Measurements from ENCODE around the gene UNC45A.

The UNC45A gene

DNA sequence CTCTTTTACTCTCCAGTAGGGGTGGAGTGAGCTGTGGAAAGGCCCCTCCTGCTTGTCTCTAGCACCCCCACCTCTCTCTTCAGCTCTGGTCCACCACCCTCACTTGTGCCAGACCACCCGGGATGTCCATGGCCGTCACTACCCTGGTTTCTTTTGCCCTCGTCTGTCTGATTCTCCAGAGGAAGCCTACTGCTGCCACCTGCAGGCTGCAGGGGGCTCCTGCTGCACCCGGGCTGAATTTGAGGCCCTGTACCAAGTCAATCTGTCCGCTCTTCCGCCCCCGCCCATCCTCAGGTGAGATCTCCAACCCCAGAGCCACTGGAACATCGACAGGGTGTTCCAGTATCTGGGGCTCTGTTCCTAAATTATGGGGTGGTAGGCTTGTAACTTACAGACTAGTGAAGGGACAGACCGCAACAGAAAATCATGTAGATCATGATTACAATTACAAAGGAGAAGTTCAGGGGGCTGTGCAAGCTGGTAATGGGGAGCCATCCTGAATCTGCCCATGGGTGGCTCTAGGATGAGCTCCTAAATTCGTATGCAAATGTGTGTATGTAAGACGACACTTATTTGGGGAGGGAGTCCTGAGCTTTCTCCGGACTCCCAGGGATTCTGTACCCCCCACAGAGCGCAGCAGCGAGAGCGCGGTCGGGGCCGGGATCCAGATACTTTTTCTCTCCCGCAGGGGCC lies 683 bp upstream of the UNC45A start:
- TF ChIP-seq ZNF274 (IDR thresholded peaks at IDR 0.05; ENCODE audit: low read depth, low read length): no peak
- peak overlapping the region; percentile 75 for H3K4me3 ChIP-seq (ENCODE audit: low read length)

GRCh38 chr15:90936823-90937222 lies 1.7 kb downstream of the UNC45A start:
- H3K4me3 ChIP-seq (ENCODE audit: low read length): no peak overlapping the region
- TF ChIP-seq ZNF274 (IDR thresholded peaks at IDR 0.05; ENCODE audit: low read depth, low read length): no peak

- no peak for TF ChIP-seq ZNF274 (IDR thresholded peaks at IDR 0.05; ENCODE audit: low read depth, low read length)
- no peak overlapping the region for H3K4me3 ChIP-seq (ENCODE audit: low read length)
Observed at GRCh38 chr15:90938261-90938660, 3.2 kb downstream of the UNC45A start.

DNA sequence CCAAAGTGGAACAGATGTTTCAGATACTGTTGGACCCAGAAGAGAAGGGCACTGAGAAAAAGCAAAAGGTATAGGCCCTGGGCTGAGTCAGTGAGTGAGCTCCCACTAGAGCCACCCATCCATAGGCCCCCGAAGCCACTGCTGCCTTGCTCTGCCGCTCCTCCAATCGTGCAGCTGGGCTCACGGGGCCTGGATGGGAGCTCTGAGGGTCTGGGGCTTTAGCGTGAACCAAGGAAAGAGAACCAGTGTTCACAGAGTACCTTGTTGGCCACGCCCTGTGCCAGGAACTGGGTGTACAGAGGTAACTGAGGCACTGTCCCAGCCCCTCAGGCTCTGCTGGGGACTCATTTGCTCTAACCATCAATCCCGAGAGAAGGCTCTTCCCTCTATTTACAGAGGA lies 4.7 kb downstream of the UNC45A start:
- no peak for TF ChIP-seq ZNF274 (IDR thresholded peaks at IDR 0.05; ENCODE audit: low read depth, low read length)
- H3K4me3 ChIP-seq (ENCODE audit: low read length): no peak overlapping the region

GRCh38 chr15:90941038-90941437 lies 6.0 kb downstream of the UNC45A start:
- no peak for TF ChIP-seq ZNF274 (IDR thresholded peaks at IDR 0.05; ENCODE audit: low read depth, low read length)
- no peak overlapping the region for H3K4me3 ChIP-seq (ENCODE audit: low read length)

GRCh38 chr15:90942354-90943120 lies 7.5 kb downstream of the UNC45A start:
- no peak for TF ChIP-seq ZNF274 (IDR thresholded peaks at IDR 0.05; ENCODE audit: low read depth, low read length)
- no peak overlapping the region for H3K4me3 ChIP-seq (ENCODE audit: low read length)

DNA sequence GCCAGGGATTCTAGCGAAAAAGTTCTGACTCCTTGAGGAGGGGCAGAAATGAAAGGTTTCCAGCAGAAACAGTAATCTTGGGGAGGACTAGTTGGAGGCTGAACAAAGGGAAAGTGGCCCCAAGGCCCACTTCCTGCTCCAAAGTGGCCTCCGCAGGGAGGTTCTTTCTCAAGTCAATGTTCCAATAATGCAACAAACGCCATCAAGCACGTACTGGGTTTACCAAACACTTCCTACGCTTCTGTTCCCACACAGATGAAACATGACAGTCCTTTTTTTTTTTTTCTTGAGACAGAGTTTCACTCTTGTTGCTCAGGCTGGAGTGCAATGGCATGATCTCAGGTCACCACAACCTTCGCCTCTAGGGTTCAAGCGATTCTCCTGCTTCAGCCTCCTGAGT lies 10.0 kb downstream of the UNC45A start:
- no peak overlapping the region for H3K4me3 ChIP-seq (ENCODE audit: low read length)
- no peak for TF ChIP-seq ZNF274 (IDR thresholded peaks at IDR 0.05; ENCODE audit: low read depth, low read length)

DNA sequence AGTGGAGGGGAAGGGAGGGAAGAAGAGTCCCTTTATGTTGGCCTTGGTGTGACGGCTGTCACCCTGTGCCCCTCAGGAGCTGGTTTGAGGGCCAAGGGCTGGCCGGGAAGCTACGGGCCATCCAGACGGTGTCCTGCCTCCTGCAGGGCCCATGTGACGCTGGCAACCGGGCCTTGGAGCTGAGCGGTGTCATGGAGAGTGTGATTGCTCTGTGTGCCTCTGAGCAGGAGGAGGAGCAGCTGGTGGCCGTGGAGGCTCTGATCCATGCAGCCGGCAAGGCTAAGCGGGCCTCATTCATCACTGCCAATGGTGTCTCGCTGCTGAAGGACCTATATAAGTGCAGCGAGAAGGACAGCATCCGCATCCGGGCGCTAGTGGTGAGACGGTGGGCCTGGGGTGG lies 11.5 kb downstream of the UNC45A start:
- H3K4me3 ChIP-seq (ENCODE audit: low read length): no peak overlapping the region
- TF ChIP-seq ZNF274 (IDR thresholded peaks at IDR 0.05; ENCODE audit: low read depth, low read length): no peak

DNA sequence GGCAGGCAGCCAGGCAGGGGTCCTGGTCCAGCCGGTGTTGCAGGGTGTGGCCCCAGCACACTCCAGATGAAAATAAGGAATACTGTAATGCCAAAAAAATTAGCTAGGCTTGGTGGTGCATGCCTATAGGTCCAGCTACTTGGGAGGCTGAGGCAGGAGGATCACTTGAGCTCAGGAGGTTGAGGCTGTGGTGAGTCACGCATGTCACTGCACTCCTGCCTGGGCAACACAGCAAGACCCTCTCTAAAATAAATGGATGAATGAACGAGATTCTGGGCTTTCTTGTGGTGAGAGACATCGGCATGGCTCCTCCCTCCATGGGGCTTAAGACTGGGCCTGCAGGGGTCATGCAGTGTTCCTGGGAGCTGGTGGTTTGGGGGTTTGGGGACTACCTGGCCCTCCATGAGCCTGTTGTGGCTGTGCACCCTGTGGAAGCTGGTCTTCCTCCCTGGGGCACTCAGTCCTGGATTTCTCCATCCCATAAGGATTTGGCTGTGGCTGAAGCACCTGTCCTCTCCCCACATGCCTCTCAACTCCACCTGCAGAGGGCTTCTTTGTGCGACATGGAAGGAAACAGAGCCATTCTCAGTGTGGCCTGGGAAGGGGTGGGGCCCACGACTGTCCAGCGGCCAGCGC lies 12.0 kb downstream of the UNC45A start:
- H3K4me3 ChIP-seq (ENCODE audit: low read length): no peak overlapping the region
- TF ChIP-seq ZNF274 (IDR thresholded peaks at IDR 0.05; ENCODE audit: low read depth, low read length): no peak

DNA sequence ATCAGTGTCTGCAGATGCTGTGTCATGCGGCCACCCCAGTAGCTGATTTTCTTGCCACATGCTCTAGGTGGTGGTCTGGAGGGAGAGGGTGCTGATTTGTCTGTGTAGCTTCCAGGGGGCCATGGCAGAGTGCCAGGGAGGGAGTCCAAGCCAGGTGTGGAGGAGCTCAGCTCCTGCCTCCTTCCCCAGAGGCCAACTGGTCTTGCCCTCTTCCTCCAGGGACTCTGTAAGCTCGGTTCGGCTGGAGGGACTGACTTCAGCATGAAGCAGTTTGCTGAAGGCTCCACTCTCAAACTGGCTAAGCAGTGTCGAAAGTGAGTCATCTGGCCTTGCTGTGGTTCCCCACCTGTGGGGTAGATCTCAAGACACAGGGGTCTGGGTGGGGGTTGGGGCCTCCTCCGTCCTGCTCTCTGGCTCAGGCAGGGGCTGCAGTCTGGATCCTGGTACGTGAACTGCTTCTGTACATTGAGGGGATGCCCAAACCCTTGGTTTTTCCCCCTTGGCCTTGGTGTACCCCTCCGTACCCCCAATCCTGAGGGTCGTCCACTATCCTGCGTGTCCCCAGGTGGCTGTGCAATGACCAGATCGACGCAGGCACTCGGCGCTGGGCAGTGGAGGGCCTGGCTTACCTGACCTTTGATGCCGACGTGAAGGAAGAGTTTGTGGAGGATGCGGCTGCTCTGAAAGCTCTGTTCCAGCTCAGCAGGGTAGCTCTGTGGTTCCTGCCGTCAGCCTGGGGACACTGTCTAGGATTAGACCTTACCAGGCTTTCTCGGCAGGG lies 12.7 kb downstream of the UNC45A start:
- H3K4me3 ChIP-seq (ENCODE audit: low read length): no peak overlapping the region
- no peak for TF ChIP-seq ZNF274 (IDR thresholded peaks at IDR 0.05; ENCODE audit: low read depth, low read length)

DNA sequence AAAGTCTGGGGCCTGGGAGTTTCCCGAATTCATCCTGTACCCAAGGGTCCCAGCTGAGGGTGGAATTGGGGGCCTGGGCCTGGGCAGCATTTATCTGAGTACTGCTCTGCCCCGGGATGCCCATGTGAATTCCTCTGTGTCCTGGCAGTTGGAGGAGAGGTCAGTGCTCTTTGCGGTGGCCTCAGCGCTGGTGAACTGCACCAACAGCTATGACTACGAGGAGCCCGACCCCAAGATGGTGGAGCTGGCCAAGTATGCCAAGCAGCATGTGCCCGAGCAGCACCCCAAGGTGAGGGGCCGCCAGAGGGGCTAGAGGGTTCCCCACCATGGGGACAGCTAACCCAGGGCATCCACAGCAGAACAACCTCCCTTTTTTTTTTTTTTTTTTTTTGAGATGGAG lies 13.4 kb downstream of the UNC45A start:
- TF ChIP-seq ZNF274 (IDR thresholded peaks at IDR 0.05; ENCODE audit: low read depth, low read length): no peak
- no peak overlapping the region for H3K4me3 ChIP-seq (ENCODE audit: low read length)

DNA sequence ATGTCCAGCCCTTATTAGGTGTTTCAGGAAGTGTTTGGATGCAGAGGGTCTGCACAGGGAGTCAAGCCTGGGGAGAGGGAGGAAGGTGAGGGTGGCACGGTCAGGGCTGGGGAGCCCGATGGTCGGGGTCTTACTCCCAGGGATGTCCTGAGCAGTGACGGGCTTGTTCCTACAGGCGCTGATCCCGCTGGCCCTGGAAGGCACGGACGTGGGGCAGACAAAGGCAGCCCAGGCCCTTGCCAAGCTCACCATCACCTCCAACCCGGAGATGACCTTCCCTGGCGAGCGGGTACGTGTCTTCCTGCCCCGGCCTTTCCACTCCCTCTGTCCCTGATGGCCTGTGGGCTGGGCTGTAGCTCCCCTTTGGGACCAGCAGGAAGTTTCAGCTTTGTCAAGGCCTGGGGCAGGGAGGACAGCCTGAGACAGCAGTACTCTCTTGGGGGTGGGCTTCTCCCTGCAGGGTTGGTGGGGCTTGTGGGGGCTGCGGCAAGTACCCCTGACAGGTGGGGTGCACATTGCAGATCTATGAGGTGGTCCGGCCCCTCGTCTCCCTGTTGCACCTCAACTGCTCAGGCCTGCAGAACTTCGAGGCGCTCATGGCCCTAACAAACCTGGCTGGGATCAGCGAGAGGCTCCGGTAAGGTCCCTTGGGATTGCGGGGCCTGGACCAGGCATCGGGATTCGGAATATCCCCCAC lies 15.0 kb downstream of the UNC45A start:
- no peak overlapping the region for H3K4me3 ChIP-seq (ENCODE audit: low read length)
- TF ChIP-seq ZNF274 (IDR thresholded peaks at IDR 0.05; ENCODE audit: low read depth, low read length): no peak

DNA sequence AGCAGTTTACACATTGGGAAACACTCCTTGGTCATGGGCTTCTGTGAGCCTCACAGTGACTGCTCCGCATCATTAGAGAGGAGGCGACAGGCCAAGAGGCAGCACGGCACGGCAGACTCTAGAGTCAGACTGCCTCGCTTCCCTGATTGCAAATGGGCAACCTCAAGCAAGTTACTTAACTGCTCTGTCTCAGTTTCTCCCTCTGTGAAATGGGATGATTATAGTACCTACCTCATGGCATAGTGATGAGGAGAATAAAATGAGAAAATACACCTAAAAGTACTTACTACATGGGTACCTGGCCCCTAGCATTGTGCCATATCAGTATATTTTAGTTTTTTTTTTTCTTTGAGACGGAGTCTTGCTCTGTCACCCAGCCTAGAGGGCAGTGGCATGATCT lies 15.6 kb downstream of the UNC45A start:
- no peak for TF ChIP-seq ZNF274 (IDR thresholded peaks at IDR 0.05; ENCODE audit: low read depth, low read length)

More for the DNA sequence above, 15.6 kb downstream of the UNC45A start:
- H3K4me3 ChIP-seq (ENCODE audit: low read length): no peak overlapping the region

Data from GM08714 (cell line).